ENCODE measurements around the gene CIB1.

Gene CIB1

GRCh38 chr15:90240856-90241255 is 7.1 kb upstream of the CIB1 start:
- DNase-seq (ENCODE audit: low read depth in 2 of 2) = no peak

GRCh38 chr15:90239371-90239770 is 5.6 kb upstream of the CIB1 start:
- no peak for DNase-seq (ENCODE audit: low read depth in 2 of 2)

- DNase-seq (ENCODE audit: low read depth in 2 of 2) = peak in 1 of 2 donors; percentile 91
Measured at GRCh38 chr15:90234096-90234988, 601 bp upstream of the CIB1 start, which contains the start of gene GDPGP1. Gene GDPGP1, plus strand, starts transcription at chr15:90234209. Its CDS starts 6,700 bp downstream, at chr15:90240909.

DNA sequence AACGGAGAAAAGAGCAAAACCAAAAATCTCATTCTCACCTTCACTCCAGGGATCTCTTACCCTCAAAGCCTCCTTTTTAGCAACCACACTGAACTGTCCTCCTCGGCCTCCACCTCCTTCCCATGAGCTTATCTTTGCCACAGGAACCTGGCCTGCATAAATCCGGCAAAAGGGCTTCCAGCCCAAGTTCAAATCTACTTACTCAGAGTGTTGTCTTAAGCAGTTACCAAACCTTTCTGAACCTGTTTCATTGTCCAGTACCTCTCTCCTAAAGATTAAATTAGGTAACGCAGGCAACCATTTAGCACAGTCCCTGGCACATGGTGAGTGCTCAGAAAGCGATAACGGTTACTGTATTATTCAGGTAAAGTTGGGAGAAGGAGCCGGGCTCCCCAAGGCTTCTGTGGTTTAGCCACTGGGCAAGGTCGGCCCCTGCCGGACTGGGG is 777 bp downstream of the CIB1 start:
- no peak for DNase-seq (ENCODE audit: low read depth in 2 of 2)

DNA sequence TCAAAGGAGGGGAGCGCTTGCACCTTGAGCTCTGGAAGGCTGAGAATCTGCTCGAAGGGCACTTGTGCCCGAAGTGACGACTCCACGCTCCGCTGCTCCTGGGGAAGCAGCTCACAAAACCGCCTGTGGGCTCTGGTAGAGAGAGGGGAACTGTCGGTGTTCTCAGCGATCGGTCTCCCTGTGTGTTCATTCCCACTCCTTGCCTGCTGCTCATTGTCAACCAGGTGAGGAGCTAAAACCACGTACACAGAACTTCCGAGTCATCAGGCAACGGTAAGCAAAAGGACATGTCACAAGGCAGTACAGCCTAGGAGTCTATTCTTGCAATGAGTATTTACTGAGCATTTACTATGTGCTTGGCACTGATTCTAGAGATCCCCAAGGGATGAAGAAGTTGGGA is 1.5 kb downstream of the CIB1 start:
- no peak for DNase-seq (ENCODE audit: low read depth in 2 of 2)

GRCh38 chr15:90231028-90232017 is 2.4 kb downstream of the CIB1 start:
- DNase-seq (ENCODE audit: low read depth in 2 of 2) = peak; percentile 32 to 54

- DNase-seq (ENCODE audit: low read depth in 2 of 2) = no peak
Measured at GRCh38 chr15:90230610-90231009, 3.1 kb downstream of the CIB1 start.

DNA sequence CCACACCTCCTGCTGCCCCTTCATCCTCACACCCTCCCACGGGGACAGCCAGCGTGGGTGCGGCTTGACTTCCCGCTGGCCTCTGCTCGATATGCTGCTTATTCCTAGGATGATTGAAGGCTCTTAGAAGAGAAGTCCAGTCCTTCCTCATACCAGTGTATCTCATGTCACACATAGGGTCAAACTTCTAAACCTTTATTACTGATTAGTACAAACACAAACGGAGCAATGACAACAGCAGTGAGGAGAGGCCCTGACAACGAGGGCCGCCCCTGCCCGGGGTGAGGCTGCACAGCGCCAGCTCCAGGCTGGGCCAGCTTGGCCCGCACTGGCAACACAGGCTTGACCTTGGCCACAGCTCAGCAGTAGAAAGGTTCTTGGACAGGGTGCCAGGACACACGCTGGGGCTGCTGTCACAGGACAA is 3.7 kb downstream of the CIB1 start:
- no peak for DNase-seq (ENCODE audit: low read depth in 2 of 2)

DNA sequence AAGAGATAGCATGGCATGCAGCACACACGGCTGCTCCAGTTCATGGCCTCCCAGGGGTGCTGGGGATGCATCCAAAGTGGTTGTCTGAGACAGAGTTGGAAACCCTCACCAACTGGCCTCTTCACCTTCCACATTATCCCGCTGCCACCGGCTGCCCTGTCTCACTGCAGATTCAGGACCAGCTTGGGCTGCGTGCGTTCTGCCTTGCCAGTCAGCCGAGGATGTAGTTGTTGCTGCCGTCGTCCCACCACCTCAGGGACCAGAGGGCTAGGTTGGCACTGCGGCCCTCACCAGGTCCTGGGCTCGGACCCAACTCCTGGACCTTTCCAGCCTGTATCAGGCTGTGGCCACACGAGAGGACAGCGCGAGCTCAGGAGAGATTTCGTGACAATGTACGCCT is 4.8 kb downstream of the CIB1 start:
- no peak for DNase-seq (ENCODE audit: low read depth in 2 of 2)

DNA sequence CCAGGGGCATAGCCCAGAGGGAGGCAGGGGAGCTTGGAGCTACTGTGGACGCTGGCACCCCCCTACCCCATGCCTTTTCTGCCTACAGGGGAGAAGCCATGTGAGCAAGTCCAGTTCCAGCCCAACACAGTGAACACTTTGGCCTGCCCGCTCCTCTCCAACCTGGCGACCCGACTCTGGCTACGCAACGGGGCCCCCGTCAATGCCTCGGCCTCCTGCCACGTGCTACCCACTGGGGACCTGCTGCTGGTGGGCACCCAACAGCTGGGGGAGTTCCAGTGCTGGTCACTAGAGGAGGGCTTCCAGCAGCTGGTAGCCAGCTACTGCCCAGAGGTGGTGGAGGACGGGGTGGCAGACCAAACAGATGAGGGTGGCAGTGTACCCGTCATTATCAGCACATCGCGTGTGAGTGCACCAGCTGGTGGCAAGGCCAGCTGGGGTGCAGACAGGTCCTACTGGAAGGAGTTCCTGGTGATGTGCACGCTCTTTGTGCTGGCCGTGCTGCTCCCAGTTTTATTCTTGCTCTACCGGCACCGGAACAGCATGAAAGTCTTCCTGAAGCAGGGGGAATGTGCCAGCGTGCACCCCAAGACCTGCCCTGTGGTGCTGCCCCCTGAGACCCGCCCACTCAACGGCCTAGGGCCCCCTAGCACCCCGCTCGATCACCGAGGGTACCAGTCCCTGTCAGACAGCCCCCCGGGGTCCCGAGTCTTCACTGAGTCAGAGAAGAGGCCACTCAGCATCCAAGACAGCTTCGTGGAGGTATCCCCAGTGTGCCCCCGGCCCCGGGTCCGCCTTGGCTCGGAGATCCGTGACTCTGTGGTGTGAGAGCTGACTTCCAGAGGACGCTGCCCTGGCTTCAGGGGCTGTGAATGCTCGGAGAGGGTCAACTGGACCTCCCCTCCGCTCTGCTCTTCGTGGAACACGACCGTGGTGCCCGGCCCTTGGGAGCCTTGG is 5.6 kb downstream of the CIB1 start:
- no peak for DNase-seq (ENCODE audit: low read depth in 2 of 2)

- no peak for DNase-seq (ENCODE audit: low read depth in 2 of 2)
Measured at GRCh38 chr15:90227336-90227735, 6.4 kb downstream of the CIB1 start.

- no peak for DNase-seq (ENCODE audit: low read depth in 2 of 2)
Measured at GRCh38 chr15:90225504-90226234, 8.1 kb downstream of the CIB1 start.

DNA sequence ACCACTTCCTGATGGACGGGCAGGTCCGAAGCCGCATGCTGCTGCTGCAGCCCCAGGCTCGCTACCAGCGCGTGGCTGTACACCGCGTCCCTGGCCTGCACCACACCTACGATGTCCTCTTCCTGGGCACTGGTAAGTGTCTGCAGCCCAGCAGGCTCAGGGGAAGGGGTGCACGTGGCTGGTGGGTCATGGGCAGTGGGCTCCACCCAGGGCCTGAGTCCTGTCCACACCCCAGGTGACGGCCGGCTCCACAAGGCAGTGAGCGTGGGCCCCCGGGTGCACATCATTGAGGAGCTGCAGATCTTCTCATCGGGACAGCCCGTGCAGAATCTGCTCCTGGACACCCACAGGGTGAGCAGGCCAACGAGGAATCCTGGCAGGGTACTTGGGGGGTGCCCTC is 8.7 kb downstream of the CIB1 start:
- no peak for DNase-seq (ENCODE audit: low read depth in 2 of 2)

DNA sequence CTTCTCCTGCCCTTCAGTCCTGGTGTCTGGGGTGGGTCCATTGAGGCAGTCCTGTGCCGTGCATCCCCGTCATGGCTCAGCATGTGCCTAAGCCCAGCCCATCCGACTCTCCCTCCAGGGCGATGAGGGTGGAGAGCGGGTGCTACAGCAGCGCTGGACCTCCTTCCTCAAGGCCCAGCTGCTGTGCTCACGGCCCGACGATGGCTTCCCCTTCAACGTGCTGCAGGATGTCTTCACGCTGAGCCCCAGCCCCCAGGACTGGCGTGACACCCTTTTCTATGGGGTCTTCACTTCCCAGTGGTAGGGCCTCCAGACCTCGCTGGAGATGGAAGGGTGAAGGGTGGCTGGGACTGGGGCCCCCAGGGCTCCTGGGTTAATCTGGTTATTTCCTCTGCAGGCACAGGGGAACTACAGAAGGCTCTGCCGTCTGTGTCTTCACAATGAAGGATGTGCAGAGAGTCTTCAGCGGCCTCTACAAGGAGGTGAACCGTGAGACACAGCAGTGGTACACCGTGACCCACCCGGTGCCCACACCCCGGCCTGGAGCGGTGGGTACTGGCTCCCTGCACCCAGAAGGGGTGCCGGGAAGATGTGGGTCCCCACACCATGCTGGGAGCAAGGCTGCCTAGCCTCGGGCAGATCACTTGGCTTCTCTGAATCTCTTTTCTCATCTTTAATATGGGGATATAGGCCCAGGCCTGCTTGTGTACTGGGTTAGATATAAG is 10.1 kb downstream of the CIB1 start:
- no peak for DNase-seq (ENCODE audit: low read depth in 2 of 2)

DNA sequence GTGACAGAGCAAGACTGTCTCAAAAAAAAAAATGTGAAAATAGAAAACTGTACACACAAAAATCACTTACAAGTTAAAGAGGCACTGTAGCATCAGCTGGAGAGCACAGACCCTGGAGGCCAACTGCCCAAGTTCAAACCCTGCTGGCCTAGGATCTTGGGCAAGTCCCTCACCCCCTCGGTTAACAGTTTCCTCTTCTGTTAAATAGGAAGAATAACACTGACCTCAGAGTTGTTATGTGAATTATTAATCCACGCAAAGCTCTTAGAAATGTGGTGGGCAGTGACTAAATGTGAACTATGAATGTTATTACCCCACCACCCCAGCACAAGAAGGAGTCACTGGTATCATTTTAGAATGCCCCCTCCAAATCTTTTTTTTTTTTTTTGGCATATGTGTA is 11.2 kb downstream of the CIB1 start:
- DNase-seq (ENCODE audit: low read depth in 2 of 2) = no peak

- DNase-seq (ENCODE audit: low read depth in 2 of 2) = no peak
Measured at GRCh38 chr15:90221246-90221900, 12.4 kb downstream of the CIB1 start.

DNA sequence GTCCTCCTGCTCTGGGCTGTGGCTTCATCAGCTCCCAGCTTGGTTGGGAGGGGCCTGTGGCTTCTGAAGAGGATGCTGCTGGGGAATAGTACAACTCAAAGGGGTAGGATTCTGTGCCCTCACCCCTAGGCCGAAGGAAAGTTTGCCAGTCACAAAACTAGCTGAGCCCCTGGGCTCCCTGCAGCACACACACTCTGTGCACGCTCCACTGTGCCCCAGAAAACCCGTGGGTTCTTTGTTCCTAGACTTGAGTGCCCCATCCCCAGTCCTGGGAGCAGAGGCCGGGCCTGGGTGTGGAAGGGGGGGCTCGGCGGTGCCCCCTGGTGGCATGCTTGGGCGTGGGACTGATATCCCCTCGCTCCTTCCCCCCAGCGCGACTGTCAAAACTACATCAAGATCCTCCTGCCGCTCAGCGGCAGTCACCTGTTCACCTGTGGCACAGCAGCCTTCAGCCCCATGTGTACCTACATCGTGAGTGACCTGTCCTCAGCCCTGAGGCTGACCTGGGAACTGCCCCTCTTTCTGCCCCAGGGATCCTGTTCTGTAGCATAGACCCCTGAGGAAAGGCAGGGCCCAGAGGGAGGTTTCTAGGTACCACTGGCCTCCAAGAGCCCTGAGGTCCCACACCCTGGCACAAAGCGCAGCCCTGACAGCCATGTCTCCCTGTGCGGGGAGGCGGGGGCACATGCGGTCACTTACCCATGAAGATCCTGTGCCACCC is 14.2 kb downstream of the CIB1 start:
- peak; percentile 39 to 57 for DNase-seq (ENCODE audit: low read depth in 2 of 2)

- DNase-seq (ENCODE audit: low read depth in 2 of 2) = no peak
Measured at GRCh38 chr15:90217671-90218394, 15.9 kb downstream of the CIB1 start.

Data from stimulated activated CD4-positive, alpha-beta T cell treated with anti-CD3 and anti-CD28 coated beads, Interleukin-1b, Interleukin-23, amount 100 ng/mL, for 4 hours (primary cell).